HG03060 (cell line): ENCODE measurements around the gene RASIP1.

Source experiments
- ATAC-seq: cut with Tn5 transposase; IDR thresholded peaks from one replicate; pipeline ENCODE4 v1.9.1; 2021; ENCODE audit warnings: low read depth, moderate number of reproducible peaks; ENCODE audit not compliant: unreplicated experiment

Gene RASIP1

DNA sequence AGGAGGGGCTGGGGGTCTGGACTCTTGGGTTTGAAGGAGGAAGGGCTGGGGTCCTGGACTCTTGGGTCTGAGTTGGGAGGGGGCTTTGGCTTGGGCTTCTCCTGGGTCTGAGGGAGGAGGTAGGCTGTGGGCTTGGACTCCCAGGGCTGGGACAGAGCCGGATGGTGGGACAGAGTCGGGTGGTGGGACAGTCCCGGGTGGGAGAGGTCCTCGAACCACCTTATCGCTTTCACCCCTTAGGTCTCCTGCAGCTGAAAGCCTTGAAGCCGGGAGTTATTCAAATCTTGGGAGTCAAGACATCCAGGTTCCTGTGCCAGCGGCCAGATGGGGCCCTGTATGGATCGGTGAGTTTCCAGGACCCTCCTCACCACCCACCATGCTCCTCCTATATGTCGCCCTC lies 16.3 kb upstream of the RASIP1 start:
- no peak for ATAC-seq

DNA sequence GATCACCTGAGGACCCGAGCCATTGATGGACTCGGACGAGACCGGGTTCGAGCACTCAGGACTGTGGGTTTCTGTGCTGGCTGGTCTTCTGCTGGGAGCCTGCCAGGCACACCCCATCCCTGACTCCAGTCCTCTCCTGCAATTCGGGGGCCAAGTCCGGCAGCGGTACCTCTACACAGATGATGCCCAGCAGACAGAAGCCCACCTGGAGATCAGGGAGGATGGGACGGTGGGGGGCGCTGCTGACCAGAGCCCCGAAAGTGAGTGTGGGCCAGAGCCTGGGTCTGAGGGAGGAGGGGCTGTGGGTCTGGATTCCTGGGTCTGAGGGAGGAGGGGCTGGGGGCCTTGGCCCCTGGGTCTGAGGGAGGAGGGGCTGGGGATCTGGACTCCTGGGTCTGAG lies 15.8 kb upstream of the RASIP1 start:
- ATAC-seq: no peak

DNA sequence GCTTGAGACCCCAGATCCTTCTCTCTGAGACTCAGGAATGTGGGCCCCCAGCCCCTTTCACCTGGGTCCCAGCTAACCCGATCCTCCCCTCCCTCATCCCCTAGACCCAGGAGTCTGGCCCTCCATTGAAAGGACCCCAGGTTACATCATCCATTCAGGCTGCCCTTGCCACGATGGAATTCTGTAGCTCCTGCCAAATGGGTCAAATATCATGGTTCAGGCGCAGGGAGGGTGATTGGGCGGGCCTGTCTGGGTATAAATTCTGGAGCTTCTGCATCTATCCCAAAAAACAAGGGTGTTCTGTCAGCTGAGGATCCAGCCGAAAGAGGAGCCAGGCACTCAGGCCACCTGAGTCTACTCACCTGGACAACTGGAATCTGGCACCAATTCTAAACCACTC lies 15.4 kb upstream of the RASIP1 start:
- ATAC-seq: no peak

DNA sequence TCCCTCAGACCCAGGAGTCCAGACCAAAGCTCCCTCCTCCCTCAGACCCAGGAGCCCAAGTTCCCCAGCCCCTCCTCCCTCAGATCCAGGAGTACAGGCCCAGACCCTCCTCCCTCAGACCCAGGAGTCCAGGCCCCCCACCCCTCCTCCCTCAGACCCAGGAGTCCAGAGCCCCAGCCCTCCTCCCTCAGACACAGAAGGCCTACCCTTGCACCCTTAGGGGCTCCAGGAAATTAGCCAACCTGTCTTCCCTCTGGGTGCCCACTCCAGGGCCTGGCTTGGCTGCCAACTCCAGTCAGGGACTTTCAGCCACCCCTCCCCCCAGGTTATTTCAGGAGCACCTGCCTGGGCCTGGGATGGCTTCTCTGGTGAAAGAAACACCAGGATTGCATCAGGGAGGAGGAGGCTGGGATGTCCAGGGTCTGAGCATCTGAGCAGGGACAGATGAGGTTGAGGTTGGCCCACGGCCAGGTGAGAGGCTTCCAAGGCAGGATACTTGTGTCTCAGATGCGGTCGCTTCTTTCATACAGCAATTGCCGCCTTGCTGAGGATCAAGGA lies 14.8 kb upstream of the RASIP1 start, which contains the start of gene FGF21:
TSS of gene FGF21 (plus strand) at position 441 of the 558 bp plus-strand sequence. CDS start 713 bp downstream, outside the sequence.
- no peak for ATAC-seq

DNA sequence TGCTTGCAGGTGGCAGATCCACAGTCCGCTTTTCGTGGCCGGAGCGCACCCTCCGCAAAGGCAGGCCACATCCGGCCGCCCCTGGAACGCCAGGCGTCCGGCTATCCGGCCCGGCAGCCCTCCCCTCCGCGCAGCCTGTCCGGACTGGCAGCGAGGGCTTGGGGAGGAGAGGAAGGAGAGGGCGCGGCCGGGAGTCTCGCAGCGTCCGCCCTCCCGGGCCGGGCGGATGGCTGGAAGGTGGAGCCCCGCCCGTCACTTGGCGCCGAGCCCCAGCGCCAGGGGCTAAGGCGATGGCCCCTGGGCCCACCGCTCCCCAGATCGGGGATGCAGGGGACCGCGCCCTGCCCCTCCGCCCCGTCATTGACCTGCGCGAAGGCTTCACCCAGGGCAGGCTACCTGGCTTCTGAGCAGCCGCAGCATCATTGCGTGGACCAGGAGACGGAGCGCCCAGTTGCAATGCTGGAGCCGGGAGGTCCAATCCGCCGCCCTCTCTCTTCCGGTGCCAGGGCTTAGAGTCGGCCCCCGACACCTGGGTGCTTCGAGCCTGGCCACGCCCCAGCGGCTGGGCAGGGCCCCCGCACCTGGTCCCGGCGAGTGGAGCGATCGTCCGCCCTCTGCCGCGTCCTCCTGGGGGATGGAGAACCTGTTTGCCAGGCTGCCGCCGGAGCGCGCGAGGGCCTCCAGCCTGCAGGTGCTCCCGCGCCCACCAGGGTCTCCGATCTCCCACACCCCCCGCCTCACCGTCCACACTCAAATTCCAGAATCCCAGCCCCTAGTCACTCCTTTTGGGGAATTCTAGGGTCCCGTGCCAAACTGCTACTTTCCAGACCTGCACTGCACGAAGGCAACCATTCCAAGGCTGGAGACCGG lies 12.3 kb upstream of the RASIP1 start, which contains the start of gene FUT1:
TSS of gene FUT1 (minus strand) at position 146 of the 870 bp plus-strand sequence. CDS start 1,360 bp downstream, outside the sequence.
- ATAC-seq: no peak

DNA sequence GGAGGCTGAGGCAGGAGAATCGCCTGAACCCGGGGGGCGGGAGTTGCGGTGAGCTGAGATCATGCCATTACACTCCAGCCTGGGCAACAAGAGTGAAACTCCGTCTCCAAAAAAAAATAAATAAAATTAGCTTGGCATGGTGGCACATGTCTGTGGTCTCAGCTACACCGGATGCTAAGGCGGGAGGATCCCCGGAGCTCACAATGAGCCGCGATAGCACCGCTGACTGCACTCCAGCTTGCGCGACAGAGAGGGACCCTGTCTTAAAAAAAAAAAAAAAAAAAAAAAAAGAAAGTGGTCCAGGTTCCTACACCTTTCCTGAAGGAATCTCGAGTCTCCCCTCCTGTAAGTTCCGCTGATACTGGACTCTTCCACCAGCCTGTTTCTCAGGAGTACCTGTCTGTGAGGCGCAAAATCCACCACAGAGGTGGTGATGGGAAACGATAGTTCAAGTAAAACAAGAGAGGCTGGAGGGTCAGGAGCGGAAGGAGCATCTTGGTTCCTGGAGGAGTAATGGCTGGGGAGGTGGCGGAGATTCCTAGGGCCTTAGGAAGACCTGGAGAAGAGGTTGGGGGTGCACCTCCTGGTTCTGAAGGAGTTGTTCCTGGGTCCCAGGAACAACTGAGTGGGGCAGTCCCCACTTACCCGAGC lies 11.6 kb upstream of the RASIP1 start:
- ATAC-seq: no peak

DNA sequence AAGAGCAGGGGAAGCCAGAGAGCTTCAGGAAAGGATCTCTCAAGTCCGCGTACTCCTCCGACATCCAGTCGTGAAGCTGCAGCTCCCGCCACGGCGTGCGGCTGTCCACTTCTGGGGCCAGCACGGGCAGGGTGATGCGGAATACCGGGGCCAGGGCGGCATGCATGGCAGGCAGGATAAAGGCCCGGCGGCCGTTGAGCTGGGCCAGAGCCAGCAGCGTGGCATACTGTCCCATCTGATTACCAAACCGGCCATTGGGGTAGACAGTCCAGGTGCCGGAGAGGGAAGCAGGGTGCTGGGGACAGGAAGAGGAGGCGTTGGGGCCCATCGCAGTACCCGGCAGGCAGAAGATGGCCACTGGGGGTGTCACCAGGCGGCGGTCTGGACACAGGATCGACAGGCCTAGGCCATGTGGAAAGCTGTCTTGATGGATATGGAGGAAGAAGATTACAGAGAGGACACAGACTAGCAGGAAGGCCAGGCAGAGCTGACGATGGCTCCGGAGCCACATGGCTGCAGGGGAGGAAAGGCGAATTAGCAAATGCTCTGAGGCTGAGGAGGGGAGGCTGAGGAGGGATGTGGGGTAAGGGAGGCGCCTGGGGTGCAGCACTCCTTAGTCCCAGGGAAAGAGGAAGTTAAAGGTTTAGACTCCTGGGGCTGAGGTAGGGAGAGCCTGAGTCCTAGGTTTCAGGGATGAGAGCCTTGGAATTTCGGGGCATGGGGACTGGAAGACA lies 10.5 kb upstream of the RASIP1 start:
- ATAC-seq: no peak

DNA sequence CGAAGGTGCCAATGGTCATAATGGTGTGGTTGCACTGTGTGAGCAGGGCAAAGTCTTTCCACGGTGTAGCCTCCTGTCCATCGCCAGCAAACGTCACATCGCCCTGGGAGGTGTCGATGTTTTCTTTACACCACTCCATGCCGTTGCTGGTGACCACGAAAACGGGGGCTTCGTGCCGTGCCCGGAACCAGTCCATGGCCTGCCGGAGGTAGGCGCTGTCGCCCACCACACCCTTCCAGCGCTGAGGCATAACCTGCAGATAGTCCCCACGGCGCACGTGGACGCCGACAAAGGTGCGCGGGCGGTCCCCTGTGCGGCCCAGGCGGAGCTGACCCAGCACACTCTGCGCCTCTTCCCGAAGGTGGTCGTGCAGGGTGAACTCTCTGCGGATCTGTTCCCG lies 9.9 kb upstream of the RASIP1 start:
- no peak for ATAC-seq

DNA sequence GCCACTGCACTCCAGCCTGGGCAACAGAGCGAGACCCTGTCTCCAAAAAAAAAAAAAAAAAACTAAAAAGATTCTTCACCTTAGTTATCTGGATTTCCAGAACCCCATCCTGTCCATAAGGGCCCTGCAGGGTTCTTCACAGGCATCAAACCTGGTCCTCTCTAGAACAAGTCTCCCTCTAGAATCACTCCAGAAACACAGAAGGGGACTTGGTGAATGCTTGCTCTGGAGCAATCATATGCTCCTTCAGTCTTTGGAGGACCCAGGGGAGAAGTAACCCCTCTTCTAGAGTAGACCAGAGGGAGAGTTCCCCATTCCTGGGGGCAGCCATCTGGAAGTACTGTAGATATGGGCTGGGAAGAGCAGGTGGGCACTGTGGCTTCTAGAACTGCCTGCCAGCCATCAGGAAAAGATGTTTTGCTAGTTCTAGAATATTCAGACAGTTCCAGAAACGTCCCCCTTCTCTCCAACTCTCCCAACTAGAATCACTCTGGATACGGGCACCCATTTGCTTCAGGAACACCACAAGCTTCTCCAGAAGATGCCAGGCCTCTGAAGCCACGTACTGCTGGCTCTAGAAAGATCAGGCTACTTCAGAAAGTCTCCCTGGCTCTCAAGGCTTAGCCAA lies 9.3 kb upstream of the RASIP1 start:
- no peak for ATAC-seq

DNA sequence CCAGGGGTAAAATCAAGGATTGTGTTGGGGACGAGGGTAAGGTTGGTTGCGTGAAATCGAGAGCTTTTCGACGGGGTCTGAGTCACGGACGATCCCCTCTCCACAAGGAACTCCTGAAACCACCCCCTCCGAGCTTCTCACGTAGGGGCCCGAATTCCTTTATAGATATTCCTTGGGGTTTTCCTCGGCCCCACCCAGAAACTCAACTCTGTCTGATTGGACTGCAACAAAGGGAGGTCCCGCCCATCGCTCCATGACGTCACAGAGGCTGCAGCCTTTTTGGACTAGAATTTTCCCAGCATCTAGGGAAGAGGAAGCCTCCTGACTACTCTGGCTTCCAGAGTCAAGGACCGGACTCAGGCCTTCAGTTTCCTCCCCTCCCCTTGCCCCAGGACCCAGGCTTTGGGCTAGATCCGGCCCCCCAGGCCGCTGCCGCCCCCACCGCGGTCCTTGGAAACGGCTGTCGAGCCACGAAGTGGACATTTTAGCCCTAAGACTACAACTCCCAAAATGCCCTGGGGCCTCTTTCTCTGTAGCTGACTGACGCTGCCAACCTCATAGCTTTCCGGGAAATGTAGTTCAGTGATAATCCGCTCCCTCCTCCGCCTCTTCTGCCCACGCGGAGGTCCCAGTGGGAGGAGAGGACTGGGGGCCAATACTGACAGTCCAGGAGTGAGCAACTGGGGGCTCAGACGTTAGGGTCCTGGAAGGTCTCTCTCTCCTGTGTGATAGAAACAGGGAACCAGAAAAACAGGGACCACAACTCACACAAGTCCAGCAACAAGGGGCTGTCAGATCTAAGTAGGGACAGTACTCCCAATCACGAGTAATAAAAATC lies 6.5 kb upstream of the RASIP1 start, which contains the start of gene IZUMO1:
TSS of gene IZUMO1 (minus strand) at position 172 of the 838 bp plus-strand sequence. CDS start 1,050 bp downstream, outside the sequence.
- no peak for ATAC-seq

DNA sequence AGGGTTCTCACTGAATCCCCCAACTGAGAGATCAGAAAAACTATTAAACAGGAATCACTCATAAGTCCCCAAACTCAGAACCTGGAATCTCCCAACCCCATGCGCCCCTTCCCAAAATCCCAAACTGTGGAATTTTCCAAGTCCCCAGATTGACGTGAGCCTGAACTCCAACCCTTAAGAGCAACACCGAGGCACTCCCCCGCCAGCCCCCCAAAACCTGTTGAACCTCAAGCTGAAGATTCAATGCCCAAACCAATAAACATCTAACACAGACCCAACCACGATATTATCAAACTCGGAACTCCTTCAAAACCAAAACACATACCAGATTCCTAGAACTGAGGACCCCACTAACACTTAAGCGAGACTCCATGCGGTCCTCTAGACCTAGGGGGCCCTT lies 5.7 kb upstream of the RASIP1 start:
- ATAC-seq: no peak

DNA sequence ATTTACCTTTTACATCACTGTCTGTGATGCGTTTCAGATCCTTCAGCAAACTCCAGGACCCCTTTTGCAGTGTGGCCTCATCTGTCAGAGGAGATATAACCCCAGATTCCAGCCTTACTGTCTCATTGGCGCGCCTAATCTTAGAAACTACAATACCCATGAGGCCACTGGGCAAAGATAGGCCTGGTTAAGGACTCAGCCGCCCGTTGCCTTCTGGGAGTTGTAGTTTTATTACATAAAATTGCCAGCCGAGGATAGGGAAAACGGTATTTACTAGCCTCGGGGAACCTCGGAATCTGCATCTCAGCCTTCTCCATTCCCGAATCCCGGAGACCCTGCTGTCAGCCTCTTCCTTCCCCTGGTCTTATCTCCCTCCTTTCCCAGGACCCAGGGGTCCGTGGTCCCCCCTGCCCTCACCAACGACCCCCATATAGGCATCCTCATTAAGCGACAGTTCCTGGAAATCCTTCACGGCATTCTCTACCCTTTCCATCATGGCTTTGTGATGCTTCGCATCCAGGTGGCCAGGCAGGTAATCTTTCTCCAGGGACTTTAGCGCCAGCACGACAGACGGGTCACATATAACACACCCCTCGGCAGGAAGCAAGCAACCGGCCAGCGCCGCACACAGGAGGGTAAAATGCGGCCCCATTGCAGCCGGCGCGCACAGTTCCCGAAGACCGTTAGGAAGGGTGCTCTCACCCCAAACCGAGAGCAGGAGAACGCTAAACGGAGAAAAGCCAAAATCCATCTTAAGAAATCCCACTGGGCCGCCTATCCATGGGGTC lies 5.0 kb upstream of the RASIP1 start:
- ATAC-seq: no peak

DNA sequence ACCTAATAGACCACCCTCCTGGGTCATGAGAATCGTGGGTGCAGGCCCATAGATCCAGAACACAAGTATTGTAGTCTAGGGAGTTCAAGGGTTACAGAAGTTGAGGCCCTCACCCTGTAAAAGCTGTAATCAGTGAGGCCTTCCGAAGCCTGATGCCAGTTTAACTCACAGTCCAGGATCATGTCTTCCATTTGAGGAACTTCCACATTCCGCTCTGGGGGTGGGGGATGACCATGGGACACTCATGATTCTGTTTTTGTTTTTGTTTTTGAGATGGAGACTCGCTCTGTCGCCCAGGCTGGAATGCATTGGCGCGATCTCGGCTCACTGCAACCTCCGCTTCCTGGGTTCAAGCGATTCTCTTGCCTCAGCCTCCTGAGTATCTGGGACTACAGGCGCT lies 1.7 kb upstream of the RASIP1 start:
- no peak for ATAC-seq

DNA sequence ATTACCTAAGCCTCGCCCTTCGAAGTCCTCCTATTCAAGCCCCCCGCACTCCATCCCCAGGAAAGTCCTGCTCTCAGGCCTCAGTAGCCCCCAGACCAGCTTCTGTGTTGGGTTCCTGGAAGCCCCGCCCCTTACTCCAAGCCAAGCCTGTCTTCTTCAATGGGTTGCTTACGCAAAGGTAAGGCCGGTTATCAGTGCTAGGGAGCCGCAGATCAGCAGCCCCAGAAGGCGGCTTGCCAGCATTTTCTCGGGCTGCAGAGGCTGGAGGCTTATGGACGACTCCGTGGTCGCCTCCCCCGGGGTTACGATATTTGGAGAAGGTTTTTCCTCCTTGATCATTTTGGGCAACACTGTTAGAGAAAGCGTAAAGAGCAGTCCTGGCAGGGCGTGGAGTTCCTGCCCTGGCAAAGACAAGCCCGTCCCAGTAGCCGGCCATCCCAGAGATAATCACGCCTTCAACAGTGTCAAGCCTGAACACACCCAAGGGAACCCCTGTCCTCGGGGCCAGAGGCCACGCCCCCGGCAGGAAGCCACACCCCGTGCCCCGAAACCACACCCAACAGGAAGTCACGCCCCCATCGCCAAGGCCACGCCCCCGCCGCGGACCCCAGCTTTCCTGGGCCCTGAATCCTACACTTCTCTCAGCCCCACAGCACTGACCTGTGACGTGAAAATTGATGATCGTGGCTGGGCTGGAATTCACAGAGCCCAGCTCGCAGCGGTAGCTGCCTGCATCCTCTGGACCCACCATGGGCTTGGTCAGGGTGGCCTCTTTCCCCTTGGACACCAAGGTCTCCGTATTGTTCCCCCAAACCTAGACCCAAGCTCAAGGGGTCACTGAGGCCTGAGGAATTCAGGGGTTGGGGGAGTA lies 954 bp upstream of the RASIP1 start:
- no peak for ATAC-seq

DNA sequence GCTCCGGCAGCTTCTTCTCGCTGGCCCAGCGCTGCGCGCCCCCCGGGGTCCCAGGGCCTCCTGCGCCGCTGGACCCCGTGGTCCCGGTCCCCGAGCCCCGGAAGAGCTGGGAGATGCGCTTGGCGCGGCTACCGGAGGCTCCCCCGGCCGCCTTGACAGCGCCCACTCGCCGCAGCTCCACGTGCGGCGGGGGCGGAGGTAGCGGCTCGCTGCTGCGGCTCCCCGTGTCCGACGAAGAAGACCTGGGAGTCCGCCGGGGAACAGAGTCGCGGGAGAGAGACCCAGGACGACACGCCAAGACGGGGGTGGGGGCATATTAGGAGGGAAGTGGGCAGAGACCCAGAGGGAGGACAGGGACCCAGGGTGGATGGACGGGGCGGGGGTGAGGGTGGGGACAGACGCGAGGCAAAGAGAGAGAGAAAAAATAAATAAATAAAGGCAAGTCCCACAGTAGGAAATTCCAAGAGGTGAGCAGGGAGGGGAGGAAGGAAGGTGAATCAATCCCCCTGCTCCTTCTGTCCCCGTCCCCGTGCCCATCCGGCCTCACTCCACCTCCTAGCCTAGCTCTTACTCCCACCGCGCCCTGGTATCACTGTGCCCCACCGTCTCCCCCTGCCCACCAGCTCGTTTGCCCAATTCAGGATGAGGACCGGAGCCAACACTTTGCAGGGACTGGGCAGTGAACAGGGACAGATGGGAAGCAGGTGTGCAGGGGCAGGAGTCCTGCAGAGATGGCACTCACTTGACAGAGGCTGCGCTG lies 826 bp downstream of the RASIP1 start:
- no peak for ATAC-seq

DNA sequence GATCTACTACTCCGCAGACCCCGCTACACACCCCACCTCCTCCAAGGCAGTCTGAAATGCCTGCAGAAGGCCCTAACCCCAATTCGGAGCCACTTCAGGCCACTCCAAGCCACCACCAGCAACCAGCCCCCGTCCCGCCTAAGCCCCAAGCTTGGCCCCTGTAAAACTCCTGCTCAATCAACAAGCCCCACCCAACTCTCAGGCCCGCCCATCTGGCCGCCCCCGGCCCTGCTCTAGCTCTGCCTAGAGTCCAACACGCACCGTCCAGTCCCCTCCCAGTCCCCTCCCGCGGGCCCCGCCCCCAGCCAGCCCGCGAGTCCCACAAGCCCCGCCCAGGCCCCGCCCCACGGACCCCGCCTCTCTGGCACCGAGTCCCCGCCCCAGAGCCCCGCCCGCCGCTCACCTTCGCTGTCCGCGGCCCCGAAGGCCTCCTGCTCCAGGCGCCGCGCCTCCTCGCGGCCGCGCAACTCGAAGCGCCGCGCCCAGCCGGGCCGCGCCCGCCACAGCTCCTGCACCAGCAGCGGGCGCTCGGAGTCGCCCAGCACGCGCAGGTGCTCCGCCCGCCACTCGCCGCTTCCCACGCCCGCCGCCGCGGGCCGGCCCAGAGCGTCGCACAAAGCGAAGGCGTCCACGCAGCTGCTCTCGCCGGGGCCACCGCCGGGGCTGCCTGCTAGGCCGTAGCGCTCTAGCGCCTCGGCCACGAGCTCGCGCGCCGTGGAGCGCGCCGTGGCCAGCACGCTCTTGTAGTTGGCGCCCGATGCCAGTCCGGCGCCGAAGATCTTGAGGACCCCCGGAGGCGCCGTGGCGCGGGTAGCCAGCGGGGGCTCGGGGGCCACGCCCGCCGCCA lies 1.6 kb downstream of the RASIP1 start:
- ATAC-seq: no peak
